SKM-1 (cell line): Measurements from ENCODE around the gene GRM1.

Experiments
- DNase-seq: peaks from one replicate; lab custom pipeline; 2025; ENCODE audit not compliant: unreplicated experiment; lab: John Stamatoyannopoulos, UW

GRM1 gene

GRCh38 chr6:146028851-146029572 is at the start of gene GRM1:
Gene GRM1, plus strand, starts transcription at chr6:146029062. Its CDS starts 456 bp downstream, at chr6:146029518.
- DNase-seq = no peak

DNA sequence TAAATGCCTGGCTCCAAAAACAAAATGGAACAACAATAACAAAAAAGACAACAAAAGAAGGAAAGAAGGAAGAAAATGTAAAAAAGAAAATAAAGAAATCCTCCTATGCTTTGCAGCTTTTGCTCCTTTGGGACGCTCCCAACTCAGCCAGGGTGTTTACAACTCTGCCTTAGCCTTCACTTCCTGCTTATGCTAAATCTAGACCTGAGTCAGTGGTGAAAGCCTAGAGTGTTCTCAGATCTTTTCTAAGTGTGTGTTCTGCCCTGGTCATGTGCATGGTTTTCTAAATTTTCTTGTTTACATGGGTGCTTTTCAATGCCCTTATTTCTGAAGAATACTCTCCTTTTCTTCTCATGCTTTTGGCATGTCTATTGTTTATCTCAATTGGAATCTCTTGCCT is 19.5 kb upstream of the GRM1 start:
- DNase-seq = no peak

GRCh38 chr6:146014233-146014632 is 14.6 kb upstream of the GRM1 start:
- no peak for DNase-seq

GRCh38 chr6:146017672-146018071 is 11.2 kb upstream of the GRM1 start:
- no peak for DNase-seq

- no peak for DNase-seq
Observed at GRCh38 chr6:146026873-146027272, 2.0 kb upstream of the GRM1 start.

GRCh38 chr6:146027586-146028251 is 1.1 kb upstream of the GRM1 start:
- DNase-seq = no peak

GRCh38 chr6:146028252-146028795 is 538 bp upstream of the GRM1 start:
- DNase-seq = no peak

GRCh38 chr6:146029573-146030184 is 817 bp downstream of the GRM1 start:
- DNase-seq = no peak

- no peak for DNase-seq
Observed at GRCh38 chr6:146032387-146032786, 3.5 kb downstream of the GRM1 start.

- DNase-seq = no peak
Observed at GRCh38 chr6:146040360-146040759, 11.5 kb downstream of the GRM1 start.

GRCh38 chr6:146041282-146041681 is 12.4 kb downstream of the GRM1 start:
- DNase-seq = no peak

DNA sequence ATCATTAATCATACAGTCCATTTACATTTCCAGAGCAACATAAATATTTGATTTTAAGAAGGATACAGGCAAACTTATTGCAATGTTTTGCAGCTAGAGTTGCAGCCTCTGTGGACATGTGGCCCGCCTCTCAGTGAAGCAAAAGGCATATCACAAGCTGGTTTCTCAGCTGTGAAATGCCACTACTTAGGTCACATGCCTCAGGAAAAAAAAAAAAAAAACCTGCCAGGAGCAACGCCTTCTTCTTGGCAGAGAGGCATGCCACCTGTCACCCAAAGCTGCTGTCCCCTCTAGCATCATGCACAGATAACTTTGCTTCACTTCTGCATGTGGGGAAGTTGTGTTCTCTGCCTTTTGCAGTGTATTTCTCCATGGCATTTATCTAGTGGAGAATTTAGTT is 18.5 kb downstream of the GRM1 start:
- no peak for DNase-seq

- DNase-seq = no peak
Observed at GRCh38 chr6:146050168-146050567, 21.3 kb downstream of the GRM1 start.

GRCh38 chr6:146056506-146056905 is 27.6 kb downstream of the GRM1 start:
- DNase-seq = no peak

GRCh38 chr6:146065690-146066089 is 36.8 kb downstream of the GRM1 start:
- DNase-seq = no peak

DNA sequence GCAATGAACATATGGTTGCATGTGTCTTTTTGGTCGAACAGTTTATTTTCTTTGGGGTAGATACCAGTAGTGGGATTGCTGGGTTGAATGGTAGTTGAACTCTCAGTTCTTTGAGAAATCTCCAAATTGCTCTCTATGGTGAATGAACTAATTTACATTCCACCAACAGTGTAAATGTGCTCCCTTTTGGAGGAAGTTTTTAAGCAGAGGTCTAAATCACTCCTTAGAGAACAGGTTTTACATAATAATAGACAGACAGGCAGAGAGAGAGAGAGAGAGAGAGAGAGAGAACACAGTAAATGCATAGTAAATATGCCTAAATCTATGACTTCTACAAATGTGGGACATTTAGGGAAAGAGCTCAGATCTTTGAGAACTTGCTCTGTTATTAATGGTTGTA is 37.6 kb downstream of the GRM1 start:
- no peak for DNase-seq

DNA sequence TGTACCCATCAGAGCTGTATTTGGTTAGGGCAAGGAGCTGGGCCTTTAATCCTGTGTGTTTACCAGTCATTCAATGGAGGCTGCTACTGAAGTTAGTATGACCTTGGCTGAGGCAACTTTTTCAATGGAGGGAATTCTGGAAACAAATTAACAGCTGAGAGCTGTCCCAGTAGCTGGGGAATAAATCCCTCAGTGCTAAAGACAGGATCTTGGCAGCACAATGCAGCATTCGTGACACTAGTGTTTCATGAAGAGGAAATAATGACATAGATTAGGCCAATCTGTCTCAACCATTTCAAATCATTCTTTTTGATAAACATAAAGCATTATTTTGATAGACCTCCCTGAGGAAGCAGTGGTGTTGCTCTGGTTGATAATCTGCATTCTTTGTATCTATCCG is 42.9 kb downstream of the GRM1 start:
- DNase-seq = no peak

DNA sequence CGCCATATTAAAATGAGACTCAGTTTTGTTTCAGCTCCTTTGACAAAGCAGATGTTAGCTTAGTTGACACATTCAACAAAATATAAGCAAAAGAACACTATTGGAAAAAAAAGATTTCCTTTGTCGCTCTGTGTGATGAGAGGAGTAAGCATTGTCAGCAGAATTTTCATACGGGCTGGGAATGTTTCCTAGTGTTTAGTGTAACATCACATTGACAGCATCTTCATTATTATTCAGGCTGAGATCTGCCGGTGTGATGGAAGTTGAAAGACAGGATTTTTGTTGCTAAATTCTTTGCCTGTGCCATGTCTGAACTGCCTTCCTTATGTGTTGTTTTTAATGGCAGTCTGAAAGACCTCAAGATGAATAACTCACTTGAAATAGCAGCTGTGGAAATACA is 49.1 kb downstream of the GRM1 start:
- no peak for DNase-seq

DNA sequence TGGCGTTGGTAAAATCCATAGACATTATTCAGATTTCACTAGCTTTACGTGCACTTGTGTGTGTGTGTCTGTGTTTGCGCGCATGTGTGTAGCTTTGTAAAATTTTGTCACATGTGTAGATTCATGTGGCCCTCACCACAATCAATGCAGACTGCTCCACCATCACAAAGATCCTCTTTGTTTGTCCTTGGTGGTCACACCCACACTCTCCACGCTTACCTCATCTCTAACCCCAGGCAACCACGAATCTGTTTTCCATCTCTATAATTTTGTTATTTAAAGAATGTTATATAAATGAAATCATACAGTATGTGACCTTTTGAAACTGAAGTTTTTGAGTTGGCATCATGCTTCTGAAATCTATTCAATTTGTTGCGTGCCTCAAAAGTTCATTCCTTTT is 58.5 kb downstream of the GRM1 start:
- no peak for DNase-seq

GRCh38 chr6:146090474-146090873 is 61.6 kb downstream of the GRM1 start:
- no peak for DNase-seq

DNA sequence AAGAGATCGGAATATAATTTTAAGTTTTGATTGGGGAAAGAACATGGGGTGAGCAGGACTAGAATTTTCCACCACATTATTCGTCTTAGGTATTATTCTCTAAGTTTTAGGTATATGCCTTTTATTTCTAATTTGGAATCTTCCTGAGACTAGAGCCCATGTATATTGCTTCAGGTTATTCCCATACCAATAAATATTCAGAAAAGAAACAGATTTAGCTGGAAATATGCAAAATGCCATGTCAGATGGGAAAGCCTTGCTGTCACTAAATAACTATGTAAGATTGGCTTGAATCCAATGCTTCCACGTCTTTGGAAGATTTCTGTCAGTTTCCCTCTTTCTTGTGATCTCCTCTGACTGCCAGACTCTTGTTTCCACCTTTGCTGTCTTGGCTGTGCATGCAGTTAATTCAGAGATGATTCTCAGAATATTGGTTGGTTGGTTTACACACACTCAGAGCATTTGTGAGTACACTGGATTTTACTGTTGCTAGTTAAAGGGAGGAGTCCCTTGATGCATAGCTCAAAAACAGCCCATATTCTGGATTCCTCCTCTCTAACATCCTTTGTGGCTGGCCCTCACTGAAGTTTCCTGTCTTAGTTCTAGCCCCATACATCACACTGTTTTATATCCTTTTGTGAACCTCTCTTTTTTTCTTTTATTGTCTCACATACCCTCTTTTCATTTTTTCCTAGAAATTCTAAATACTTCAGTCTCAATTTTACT is 64.3 kb downstream of the GRM1 start:
- no peak for DNase-seq
